GM21717 (cell line): ENCODE measurements around the gene FAM120A.
"Not testable (repeated sequence)": the region's sequence is repeated elsewhere in the genome, so short reads cannot be mapped to it uniquely, and the experiment has no call there.

Experiments
- ATAC-seq: cut with Tn5 transposase; IDR thresholded peaks from one replicate; pipeline ENCODE4 v1.9.1; 2021; ENCODE audit warnings: mild to moderate bottlenecking, moderate library complexity; ENCODE audit not compliant: unreplicated experiment

The FAM120A gene

GRCh38 chr9:93505541-93506132 is 54.2 kb downstream of the FAM120A start:
- ATAC-seq: no peak

GRCh38 chr9:93507768-93508167 is 56.3 kb downstream of the FAM120A start:
- no peak for ATAC-seq

DNA sequence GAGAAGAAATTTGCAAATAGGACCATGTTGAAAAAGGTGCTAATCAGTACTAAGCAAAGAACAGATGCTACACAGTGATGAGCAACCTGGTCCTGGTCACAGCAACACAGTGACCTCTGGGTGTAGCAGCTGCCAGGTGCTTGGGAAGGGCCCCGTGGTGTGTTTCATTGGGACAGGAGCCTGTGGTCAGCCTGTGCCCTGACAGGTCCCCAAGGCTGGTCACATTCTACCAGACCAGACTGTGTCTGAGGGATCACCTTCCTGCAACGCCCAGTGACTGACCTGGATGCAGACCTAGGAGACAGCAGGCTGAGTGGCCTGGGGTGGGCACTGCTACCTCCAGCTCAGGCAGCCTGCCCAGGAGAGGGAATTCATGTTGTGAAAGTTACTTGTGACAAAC is 56.7 kb downstream of the FAM120A start:
- ATAC-seq: no peak

DNA sequence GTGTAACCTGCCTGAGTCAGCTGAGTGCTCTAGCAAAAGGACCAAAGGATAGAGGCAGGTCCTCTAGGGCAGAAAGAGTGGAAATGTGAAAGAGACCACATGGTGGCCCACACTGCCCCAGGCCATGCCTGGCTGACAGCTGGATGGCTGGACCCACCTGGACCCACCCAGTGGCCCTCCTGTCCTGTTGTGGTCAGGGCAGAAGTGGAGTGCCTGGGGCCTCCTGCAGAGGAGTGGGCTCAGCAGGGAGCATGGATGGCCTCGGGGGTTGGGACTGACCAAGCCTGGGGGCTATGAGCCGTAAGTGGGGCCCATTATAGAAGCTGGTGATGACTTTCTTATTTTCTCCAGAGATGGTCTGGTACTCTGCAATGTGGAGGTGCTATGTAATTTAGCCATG is 57.6 kb downstream of the FAM120A start:
- ATAC-seq: no peak

DNA sequence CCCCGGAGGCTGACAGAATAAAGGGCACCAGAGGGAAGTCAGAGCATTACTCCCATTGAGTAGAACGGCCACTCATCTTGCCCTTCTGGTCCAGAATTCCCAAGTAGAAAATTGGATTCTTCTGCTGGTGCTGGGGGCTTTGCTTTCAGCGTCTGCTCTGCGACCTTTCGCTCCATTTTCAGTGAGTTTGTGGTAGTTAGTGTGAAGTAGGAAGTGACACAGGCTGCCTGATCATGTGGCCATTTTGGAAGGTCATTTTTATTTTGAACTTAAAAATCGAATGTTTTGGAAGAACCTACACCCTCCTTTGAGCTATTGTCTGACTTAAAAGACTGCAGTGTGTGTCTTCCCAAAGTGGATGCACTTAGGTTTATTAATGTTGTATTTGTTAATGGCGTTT is 58.6 kb downstream of the FAM120A start:
- no peak for ATAC-seq

DNA sequence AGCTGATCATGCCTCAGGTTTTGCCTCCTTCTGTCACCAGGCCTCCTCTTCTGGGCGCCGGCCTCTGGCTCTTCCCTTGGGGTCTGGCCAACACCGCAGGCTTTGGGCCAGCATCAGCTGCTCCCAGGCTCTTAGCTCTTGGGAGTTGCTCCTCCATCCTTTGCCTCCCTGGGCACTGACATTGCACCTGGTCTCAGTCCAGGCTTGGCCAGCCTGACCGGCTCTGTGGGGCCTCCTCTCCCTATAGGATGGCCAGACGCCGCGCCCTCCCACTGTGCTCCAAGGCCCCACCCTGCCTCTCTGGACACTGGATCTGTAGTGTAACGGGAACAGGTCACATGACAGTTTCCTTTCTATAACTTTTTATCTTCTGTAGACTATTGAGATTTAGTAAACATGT is 59.7 kb downstream of the FAM120A start:
- not testable (repeated sequence) for ATAC-seq

- not testable (repeated sequence) for ATAC-seq
Measured at GRCh38 chr9:93512170-93512812, 60.8 kb downstream of the FAM120A start.

DNA sequence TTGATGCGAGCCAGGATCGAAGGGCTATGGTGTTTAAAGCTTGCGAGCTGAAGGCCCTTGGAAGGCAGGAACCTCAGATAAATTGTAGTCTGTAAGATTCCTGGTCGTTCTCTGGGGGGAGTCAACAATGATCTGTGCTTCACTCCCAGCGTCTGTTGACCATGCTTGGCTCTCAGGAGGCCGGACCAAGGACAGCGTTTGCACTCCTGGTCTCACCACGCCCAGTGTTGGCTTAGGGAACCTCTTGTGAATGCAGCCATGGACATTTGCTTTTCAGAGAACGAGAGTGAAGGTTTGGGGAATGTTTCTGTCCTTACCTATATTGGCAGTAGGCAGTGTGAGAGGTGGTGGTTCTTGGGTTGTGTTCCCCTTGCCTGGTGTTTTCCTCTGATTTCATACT is 62.1 kb downstream of the FAM120A start:
- no peak for ATAC-seq

DNA sequence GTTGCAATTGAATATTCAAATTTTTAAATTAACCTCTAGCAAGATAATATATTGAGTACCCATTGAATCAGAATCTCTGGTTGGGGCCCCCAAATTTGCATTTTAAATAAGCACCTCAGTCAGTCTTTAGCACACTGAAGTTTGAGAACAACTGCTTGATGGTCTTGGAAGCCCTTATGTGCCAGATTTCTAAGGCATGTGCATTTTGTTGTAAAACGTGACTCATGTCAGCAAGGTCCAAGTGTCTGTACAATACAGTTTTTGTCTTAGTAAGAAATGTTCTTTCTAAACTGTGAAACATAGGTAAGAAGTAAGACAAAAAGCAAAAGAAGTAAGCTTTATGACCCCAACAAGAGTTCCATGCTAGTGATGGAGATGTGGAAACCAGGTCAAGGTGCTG is 65.8 kb downstream of the FAM120A start:
- ATAC-seq: no peak

- no peak for ATAC-seq
Measured at GRCh38 chr9:93520523-93520922, 69.0 kb downstream of the FAM120A start.

GRCh38 chr9:93522736-93523135 is 71.3 kb downstream of the FAM120A start:
- no peak for ATAC-seq

DNA sequence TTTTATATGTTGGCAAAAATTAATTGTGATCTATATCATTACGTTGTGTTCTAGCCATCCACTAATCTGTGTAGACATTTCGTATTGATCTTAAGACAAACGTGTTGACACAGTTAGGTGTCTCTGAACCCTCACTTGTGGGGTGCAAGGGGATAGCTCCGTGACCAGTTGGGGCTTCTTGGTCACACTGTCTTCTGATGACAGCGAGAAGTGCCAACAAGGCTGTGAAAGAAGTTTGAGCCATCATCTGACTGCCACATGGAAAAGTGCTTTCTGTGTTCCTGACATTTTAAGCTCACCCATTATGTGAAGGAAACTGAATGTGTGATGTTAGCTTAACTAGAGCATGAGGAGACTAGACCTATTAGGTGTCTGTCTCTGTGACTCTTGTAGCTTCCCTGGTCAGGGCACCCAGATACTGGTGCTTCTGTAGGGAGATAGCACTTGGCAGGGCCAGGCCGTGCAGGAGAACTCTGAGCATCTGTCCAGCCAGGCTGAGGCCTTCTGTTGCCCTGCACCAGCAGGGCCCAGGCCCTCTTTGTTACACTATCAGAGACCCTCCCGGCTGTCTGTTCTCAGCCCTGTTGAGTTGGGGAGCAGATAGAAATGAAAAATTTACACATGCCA is 72.1 kb downstream of the FAM120A start:
- no peak for ATAC-seq

- no peak for ATAC-seq
Measured at GRCh38 chr9:93525476-93525875, 74.0 kb downstream of the FAM120A start.

DNA sequence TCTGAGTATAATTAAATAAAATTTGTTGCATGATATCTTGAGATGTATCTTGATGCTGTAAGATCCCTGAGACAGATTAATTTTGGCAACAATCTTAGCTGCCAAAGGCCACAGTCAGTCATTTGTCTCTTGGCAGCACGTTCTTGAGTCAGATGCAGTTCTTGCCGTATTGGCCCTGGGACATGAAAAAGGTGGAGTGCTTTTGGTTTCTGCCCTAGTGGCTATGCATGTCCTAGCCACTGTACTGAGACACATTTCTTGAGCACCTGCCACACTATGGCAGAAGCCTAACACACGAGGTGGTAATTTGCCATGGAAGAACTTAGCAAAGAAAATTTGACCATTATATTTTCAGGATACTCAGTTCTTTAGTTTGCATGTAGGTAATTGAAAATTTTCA is 79.9 kb downstream of the FAM120A start:
- ATAC-seq: no peak

- ATAC-seq: no peak
Measured at GRCh38 chr9:93532141-93532540, 80.7 kb downstream of the FAM120A start.

- no peak for ATAC-seq
Measured at GRCh38 chr9:93533863-93534262, 82.4 kb downstream of the FAM120A start.

- no peak for ATAC-seq
Measured at GRCh38 chr9:93536167-93536566, 84.7 kb downstream of the FAM120A start.

- no peak for ATAC-seq
Measured at GRCh38 chr9:93536874-93537273, 85.4 kb downstream of the FAM120A start.

DNA sequence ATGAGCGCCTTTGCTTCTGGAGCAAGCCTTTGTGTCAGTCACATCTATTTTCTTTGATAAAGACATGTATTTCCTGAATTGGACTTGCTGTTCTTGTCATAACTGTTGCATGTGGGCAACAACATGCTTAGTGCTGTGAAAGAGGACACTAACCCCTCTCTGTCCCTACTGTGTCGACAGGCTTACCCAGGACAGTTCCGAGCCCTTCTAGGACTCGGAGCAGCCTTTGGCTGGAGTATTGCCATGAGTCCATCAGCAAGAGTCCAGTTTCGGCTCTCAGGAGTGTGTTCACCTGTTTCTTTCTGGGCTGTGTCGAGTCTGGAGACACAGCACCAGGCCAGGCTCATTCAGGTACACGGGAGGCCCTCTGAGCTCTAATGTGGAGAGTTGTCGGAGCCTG is 88.8 kb downstream of the FAM120A start:
- ATAC-seq: no peak

DNA sequence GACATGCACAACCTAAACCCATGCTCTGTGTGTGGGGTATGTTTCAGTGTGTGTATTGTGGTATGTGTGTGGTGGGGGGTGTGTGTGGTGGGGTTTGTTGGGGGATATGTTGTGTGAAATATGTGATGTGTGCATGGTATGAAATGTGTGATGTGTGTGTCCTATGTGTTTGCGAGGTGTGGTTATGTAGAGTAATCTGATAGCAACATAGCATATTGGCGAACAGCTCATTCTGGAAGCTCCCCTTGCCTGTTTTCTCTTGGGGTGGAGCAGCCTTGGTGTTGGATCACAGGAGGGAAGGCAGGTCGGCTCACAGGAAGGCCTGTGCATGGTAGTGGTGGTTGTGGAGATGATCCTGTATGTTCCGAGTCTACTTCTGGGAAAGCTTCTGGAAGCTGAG is 89.5 kb downstream of the FAM120A start:
- no peak for ATAC-seq

GRCh38 chr9:93541581-93542349 is 90.3 kb downstream of the FAM120A start:
- no peak for ATAC-seq

DNA sequence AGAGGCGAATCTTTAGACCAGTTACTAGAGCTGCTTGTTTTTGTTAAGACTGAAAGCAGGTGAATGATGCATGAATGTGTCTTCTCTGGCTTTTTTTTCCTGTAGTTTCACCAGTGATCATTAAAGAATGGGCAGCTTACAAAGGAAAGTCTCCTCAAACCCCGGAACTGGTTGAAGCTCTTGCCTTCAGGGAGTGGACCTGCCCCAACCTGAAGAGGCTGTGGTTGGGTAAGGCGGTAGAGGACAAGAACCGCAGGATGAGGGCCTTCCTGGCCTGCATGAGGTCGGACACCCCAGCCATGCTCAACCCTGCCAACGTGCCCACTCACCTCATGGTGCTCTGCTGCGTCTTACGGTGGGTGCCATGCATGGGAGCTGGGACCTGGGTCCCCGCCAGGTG is 91.6 kb downstream of the FAM120A start:
- ATAC-seq: no peak
